ENCODE data around the gene REPIN1. TPM values are rescaled to one million over a fixed set of nuclear protein-coding genes. Genes with fewer than 3 reads are reported as not detected.

The REPIN1 gene
- total and polyA plus RNA-seq, 9 of the 15 experiments (the other 6 are each of a cell fraction or from before 2014, with no cell fraction given): 8.1 to 283 (median 94.3) TPM

DNA sequence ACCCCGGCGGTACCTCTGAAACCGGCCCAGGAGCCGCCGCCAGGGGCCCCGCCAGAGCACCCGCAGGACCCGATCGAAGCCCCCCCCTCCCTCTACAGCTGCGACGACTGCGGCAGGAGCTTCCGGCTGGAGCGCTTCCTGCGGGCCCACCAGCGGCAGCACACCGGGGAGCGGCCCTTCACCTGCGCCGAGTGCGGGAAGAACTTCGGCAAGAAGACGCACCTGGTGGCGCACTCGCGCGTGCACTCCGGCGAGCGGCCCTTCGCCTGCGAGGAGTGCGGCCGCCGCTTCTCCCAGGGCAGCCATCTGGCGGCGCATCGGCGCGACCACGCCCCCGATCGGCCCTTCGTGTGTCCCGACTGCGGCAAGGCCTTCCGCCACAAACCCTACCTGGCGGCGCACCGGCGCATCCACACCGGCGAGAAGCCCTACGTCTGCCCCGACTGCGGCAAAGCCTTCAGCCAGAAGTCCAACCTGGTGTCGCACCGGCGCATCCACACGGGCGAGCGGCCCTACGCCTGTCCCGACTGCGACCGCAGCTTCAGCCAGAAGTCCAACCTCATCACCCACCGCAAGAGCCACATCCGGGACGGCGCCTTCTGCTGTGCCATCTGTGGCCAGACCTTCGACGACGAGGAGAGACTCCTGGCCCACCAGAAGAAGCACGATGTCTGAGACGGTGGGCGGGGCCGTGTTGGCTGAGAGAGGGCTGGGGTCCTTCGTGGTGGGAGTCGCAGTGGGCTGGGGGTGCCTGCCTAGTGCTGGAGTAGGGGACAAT is 3.8 kb downstream of the REPIN1 start (continued):
- TF ChIP-seq, protein P1, sequence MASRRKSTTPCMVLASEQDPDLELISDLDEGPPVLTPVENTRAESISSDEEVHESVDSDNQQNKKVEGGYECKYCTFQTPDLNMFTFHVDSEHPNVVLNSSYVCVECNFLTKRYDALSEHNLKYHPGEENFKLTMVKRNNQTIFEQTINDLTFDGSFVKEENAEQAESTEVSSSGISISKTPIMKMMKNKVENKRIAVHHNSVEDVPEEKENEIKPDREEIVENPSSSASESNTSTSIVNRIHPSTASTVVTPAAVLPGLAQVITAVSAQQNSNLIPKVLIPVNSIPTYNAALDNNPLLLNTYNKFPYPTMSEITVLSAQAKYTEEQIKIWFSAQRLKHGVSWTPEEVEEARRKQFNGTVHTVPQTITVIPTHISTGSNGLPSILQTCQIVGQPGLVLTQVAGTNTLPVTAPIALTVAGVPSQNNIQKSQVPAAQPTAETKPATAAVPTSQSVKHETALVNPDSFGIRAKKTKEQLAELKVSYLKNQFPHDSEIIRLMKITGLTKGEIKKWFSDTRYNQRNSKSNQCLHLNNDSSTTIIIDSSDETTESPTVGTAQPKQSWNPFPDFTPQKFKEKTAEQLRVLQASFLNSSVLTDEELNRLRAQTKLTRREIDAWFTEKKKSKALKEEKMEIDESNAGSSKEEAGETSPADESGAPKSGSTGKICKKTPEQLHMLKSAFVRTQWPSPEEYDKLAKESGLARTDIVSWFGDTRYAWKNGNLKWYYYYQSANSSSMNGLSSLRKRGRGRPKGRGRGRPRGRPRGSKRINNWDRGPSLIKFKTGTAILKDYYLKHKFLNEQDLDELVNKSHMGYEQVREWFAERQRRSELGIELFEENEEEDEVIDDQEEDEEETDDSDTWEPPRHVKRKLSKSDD (conservative IDR thresholded peaks at IDR 0.05; ENCODE audit: low read length): 0 out of 2 replicates have a peak, but pooled peaks have one; percentile 36
- TF ChIP-seq ZSCAN32 (CRISPR knock-in tag; IDR thresholded peaks at IDR 0.05) (no peak), DDX20 (tag; IDR thresholded peaks at IDR 0.05; ENCODE audit: low read depth) (no peak), ZNF316 (IDR thresholded peaks at IDR 0.05) (no peak), ZNF274 (IDR thresholded peaks at IDR 0.05; ENCODE audit: borderline replicate concordance, low read depth, low read length) (no peak), GATAD2A (IDR thresholded peaks at IDR 0.05) (no peak), L3MBTL2 (IDR thresholded peaks at IDR 0.05) (no peak), ZNF717 (CRISPR knock-in tag; IDR thresholded peaks at IDR 0.05) (no peak), HDAC2 (IDR thresholded peaks at IDR 0.05) (no peak), SIN3B (IDR thresholded peaks at IDR 0.05; ENCODE audit: low read depth) (no peak), MCM7 (IDR thresholded peaks at IDR 0.05) (no peak), SMAD2 (IDR thresholded peaks at IDR 0.05; ENCODE audit: low read depth, low read length) (no peak), SRSF1 (IDR thresholded peaks at IDR 0.05; ENCODE audit: low read depth, low read length) (no peak), SMARCA5 (IDR thresholded peaks at IDR 0.05) (no peak), SP1 (CRISPR knock-in tag; IDR thresholded peaks at IDR 0.05) (no peak), POU5F1 (IDR thresholded peaks at IDR 0.05; ENCODE audit: borderline replicate concordance, low read depth, low read length, partially characterized antibody) (no peak), POLR2G (IDR thresholded peaks at IDR 0.05; ENCODE audit: low read depth, low read length) (peak; percentile 67), PHB (CRISPR knock-in tag; IDR thresholded peaks at IDR 0.05) (no peak), CREB1 (IDR thresholded peaks at IDR 0.05) (no peak), CREB1 (CRISPR knock-in tag; IDR thresholded peaks at IDR 0.05) (no peak), RBFOX2 (IDR thresholded peaks at IDR 0.05; ENCODE audit: low read depth, low read length) (peak; percentile 70)
- TF ChIP-seq, protein P2, sequence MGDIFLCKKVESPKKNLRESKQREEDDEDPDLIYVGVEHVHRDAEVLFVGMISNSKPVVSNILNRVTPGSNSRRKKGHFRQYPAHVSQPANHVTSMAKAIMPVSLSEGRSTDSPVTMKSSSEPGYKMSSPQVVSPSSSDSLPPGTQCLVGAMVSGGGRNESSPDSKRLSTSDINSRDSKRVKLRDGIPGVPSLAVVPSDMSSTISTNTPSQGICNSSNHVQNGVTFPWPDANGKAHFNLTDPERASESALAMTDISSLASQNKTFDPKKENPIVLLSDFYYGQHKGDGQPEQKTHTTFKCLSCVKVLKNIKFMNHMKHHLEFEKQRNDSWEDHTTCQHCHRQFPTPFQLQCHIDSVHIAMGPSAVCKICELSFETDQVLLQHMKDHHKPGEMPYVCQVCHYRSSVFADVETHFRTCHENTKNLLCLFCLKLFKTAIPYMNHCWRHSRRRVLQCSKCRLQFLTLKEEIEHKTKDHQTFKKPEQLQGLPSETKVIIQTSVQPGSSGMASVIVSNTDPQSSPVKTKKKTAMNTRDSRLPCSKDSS (IDR thresholded peaks at IDR 0.05; ENCODE audit: low read depth, partially characterized antibody): no peak
- TF ChIP-seq, protein P3, sequence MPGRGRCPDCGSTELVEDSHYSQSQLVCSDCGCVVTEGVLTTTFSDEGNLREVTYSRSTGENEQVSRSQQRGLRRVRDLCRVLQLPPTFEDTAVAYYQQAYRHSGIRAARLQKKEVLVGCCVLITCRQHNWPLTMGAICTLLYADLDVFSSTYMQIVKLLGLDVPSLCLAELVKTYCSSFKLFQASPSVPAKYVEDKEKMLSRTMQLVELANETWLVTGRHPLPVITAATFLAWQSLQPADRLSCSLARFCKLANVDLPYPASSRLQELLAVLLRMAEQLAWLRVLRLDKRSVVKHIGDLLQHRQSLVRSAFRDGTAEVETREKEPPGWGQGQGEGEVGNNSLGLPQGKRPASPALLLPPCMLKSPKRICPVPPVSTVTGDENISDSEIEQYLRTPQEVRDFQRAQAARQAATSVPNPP (IDR thresholded peaks at IDR 0.05; ENCODE audit: borderline replicate concordance, insufficient read depth, insufficient read length): no peak
- TF ChIP-seq, protein P4, sequence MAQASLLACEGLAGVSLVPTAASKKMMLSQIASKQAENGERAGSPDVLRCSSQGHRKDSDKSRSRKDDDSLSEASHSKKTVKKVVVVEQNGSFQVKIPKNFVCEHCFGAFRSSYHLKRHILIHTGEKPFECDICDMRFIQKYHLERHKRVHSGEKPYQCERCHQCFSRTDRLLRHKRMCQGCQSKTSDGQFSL (CRISPR knock-in tag; IDR thresholded peaks at IDR 0.05): 0 out of 2 replicates have a peak, but pooled peaks have one; percentile 47
- TF ChIP-seq, protein P4 (tag; IDR thresholded peaks at IDR 0.05): no peak

All from K562 (cell line).